PC-3 (cell line): Measurements from ENCODE around the gene IER5L.

Experiments used
- CTCF ChIP-seq: fragments of 300-600 bp; sonication (generic); conservative IDR thresholded peaks from 2 replicates; pipeline ENCODE4 v1.5.1; 2017; ENCODE audit warnings: antibody characterized with exemption, low read depth, mild to moderate bottlenecking, low read length
- EZH2 ChIP-seq: fragments of 300-600 bp; sonication (generic); IDR thresholded peaks from one replicate; pipeline ENCODE4 v1.6.1; 2017; ENCODE audit warnings: antibody characterized with exemption, mild to moderate bottlenecking, low read length; ENCODE audit not compliant: unreplicated experiment
- EZH2phosphoT487 ChIP-seq: fragments of 300-600 bp; sonication (generic); IDR thresholded peaks from 2 replicates; pipeline ENCODE4 v1.6.1; 2018; ENCODE audit warnings: mild to moderate bottlenecking, antibody characterized with exemption, low read length, borderline replicate concordance

DNA sequence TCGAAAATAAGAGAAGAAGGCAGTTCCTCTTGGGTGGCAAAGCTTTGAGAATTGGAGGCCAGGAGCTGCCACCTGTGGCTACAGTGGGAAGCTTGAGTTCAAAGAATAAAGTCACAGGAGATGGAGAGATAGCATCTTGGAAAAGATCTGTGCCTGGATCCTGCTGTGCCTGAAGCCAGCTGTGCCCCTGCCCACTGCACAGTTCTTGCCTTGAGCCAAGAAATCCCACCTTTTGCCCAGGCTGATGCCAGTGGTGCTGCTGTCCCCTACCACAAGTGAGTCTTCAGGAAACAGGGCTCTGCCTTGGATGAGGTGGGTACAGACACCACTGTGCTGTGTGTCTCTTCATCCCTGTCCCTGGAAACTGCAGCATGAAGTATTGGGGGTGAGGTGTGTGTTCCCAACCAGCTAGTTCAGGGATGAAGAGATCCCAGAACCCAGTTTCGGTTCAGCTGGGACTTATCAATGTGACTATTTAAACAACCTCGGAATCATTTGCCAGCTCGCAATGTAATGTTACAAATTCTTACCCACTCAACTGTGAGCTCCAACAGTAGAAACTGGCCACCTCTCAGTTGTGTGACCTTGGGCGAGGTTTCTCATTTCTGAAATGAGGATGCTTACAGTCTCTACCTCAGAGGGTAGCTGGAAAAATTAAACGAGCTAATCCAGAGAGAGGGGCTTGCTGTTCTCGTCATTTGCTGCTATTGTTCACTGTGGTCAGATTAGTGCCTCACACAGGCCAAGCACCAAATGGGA lies 5.9 kb downstream of the IER5L start:
- TF ChIP-seq CTCF = no peak
- TF ChIP-seq EZH2phosphoT487 = no peak
- no peak for TF ChIP-seq EZH2
